Urinary bladder (tissue), 4 donors: Measurements from ENCODE around the gene BTRC. TPM values are rescaled to one million over a fixed set of nuclear protein-coding genes. Genes with fewer than 3 reads are reported as not detected.
"Not testable (repeated sequence)": the region's sequence is repeated elsewhere in the genome, so short reads cannot be mapped to it uniquely, and the experiment has no call there.

ENCODE experiments used
- DNase-seq: peaks from one replicate; pipeline ENCODE4 v3.0.0-alpha.2; 2015; ENCODE audit errors: extremely low spot score
- H3K27ac ChIP-seq: one replicate; pipeline ENCODE4 v1.5.1; 2013; ENCODE audit warnings: low read depth, mild to moderate bottlenecking, moderate library complexity
- H3K36me3 ChIP-seq: one replicate; pipeline ENCODE4 v1.6.1; 2013; ENCODE audit warnings: mild to moderate bottlenecking, moderate library complexity; ENCODE audit not compliant: insufficient read depth
- H3K4me1 ChIP-seq: one replicate; pipeline ENCODE4 v1.6.1; 2013; ENCODE audit warnings: mild to moderate bottlenecking, moderate library complexity; ENCODE audit not compliant: insufficient read depth
- H3K4me3 ChIP-seq: one replicate; pipeline ENCODE4 v1.5.1; 2013; ENCODE audit warnings: low read depth, low read length
- WGBS: extraction: QIAGEN DNeasy Blood & Tissue Kit; methylation state at CpG from one replicate; pipeline ENCODE4 v1.1.7; 2013; 5-methylcytosine and 5-hydroxymethylcytosine counted together
- polyA plus RNA-seq: library from polyadenylated mRNA; stranded (reverse); fragments of 200-250 nt; gene quantifications from one replicate; pipeline ENCODE4 v1.2.3, GENCODE V29; 2013
- total RNA-seq: library from RNA; depleted of rRNA; stranded (reverse); fragments of >200 nt; gene quantifications from one replicate; pipeline ENCODE4 v1.2.3, GENCODE V29; 2014
- donor health status: healthy with polysubstance abuse.
- donor health status: healthy.

The BTRC gene
- total RNA-seq (17.0 TPM), polyA plus RNA-seq (8.5 TPM)

DNA sequence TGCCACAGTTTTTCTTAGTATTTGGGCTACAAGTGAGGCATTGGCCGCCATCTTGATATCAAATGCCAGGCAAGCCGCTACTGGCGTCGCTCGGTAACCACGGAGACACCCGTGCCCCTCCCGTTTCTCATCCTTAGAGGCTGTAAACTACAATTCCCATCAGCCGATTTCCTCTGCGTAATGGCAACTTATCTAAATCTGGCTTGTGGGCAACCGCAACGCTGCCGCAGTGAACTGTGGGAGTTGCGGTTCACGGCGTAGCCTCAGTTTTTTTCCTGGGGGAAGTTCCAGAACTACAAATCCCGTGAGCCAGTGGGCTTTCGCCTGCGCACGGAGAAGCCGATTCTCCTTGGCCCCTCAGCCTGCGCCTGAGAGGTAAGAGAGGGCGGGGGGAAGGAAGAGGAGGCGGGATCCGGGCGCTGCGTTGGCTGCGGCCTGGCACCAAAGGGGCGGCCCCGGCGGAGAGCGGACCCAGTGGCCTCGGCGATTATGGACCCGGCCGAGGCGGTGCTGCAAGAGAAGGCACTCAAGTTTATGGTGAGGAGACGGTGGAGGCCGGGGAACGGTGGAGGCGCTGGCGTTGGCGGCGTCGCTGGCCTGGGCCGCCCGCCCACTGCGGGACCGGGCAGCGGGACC, at the start of gene BTRC:
TSS of gene BTRC (plus strand) at position 474 of the 636 bp plus-strand sequence. CDS start at position 490, 16 bp downstream.
- WGBS: under 1% methylated on average over 50 of the region's 50 CpGs
- Histone ChIP-seq H3K4me1 (no peaks in the 10 kb centered on the region), H3K4me3 (peak within 1 kb of the TSS; percentile 83), H3K36me3 (no peaks in the 10 kb centered on the region), H3K27ac (peak within 1 kb of the TSS; percentile 82)
- peak; percentile 99 for DNase-seq

DNA sequence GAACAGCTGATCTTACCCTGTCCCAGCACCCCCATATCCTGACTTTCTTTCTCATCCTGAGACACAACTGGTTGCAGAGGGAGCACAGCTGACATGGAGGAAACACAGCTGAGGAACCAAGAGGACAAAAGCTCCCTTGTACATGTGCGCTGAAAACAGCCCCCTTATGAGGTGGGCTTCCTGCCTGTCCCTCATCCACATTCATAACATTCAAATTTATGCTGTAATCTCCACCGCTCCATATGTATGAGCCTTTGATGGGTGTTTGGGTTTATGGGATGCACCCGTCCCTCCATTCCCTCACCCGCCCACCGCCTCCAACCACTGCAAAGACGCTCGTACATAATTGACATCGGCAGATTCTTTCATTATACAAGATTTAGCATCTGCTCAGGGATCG, 49.6 kb upstream of the BTRC start:
- 95% methylated on average over 9 of the region's 9 CpGs for WGBS
- Histone ChIP-seq H3K4me1 (no peaks in the 10 kb centered on the region), H3K36me3 (no peaks in the 10 kb centered on the region), H3K27ac (no peak overlapping the region), H3K4me3 (no peak overlapping the region)
- no peak for DNase-seq

DNA sequence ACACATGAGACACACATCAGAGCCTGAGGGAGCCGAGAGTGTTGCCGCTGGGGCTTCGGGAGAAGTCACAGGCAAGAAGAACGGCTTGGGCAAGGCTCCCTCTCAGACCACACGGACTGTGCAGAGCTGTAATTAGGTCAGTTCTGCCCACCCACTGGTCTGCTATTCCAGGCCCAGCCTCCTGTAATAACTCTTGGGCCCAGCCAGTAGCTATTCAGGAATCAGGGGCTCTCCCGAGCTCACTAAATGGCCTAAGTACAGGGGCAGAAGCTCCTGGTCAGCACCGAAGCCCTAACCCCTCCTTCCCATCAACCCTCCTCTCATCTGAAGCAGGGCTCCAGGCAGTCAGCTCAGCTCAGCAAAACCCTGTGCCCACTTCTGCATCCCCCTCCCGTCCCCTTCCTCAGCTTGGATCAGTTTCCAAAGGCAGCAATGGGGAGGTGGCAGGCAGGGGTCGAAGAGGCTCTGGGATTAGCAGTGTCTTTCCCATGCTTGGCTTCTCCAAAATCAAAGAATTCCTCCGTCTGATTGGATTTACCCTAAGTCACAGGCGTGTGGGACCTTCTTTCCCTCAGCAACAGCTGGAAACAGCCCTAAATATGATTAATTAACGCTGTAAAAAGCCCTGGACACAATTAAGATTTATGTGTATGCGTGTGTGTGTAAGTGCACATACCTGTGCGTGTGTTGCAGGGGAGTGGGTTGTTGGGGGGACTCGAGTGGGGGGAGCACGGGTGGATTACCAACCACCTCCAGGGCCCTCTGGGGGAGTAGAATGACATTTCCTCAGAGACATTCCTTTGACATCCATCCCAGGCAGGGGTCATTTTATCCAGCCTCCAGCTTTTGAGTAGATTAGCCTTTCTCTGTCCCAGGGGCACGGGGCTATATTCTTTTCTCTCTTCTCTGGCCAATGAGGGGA, 48.4 kb upstream of the BTRC start:
- Histone ChIP-seq H3K4me3 (no peak overlapping the region), H3K4me1 (no peaks in the 10 kb centered on the region), H3K27ac (no peak overlapping the region), H3K36me3 (no peaks in the 10 kb centered on the region)
- WGBS: 62% methylated on average over 17 of the region's 17 CpGs
- no peak for DNase-seq

DNA sequence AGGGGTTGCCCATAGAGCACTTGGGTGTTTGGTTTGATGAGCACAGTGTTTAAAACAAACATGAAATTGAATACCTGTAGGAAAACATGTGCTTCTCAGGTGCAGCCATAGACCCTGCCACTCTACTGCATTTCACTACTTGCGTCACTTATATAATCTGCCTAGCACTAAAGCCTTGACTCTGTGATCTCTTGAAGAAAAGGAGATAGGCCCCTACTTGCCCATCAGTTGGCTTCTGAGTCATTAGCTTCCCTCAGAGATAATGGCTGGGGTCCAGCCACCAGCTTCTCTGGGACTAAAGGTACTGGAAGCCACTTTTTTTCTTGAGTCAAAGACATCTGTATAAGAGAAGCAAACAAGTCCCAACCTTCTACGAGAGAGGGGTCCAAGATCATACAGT, 45.9 kb upstream of the BTRC start:
- DNase-seq: no peak
- Histone ChIP-seq H3K4me3 (no peak overlapping the region), H3K4me1 (no peaks in the 10 kb centered on the region), H3K36me3 (no peaks in the 10 kb centered on the region), H3K27ac (no peak overlapping the region)
- WGBS: 94% methylated on average over 2 of the region's 2 CpGs

DNA sequence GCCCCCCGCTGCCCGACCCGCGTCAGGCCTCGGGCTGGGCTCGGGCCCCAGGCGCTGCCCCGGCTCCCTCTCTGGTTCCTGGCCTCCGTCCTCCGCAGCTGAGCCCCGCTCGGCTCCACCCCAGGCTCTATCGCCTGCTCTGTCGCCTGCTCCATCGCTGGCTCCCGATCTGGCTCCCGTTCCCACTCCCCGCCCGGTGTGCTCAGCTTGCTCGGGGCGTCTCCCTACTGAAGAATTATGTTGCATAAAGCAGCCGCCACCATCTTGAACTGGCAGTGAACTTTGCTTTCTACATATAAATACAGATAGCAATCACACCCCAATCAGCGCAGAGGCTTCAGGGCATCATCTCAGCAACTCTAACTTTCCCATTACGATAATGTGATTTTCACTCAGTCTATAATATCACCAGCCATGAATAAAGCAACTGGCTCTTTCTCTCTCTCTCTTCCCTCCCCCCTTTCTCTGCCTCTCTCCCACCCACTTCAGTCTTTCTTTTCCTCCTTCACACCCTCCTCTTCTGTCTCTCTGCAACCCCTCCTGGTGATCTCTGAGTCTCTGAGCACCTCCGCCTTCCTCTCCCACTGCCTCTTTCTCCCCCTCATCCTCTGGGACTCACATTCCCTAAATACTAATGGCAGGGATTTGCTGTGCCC, 43.3 kb upstream of the BTRC start:
- Histone ChIP-seq H3K4me3 (no peak overlapping the region), H3K4me1 (no peaks in the 10 kb centered on the region), H3K36me3 (no peaks in the 10 kb centered on the region), H3K27ac (no peak overlapping the region)
- DNase-seq: peak; percentile 64
- 7% methylated on average over 25 of the region's 25 CpGs for WGBS

DNA sequence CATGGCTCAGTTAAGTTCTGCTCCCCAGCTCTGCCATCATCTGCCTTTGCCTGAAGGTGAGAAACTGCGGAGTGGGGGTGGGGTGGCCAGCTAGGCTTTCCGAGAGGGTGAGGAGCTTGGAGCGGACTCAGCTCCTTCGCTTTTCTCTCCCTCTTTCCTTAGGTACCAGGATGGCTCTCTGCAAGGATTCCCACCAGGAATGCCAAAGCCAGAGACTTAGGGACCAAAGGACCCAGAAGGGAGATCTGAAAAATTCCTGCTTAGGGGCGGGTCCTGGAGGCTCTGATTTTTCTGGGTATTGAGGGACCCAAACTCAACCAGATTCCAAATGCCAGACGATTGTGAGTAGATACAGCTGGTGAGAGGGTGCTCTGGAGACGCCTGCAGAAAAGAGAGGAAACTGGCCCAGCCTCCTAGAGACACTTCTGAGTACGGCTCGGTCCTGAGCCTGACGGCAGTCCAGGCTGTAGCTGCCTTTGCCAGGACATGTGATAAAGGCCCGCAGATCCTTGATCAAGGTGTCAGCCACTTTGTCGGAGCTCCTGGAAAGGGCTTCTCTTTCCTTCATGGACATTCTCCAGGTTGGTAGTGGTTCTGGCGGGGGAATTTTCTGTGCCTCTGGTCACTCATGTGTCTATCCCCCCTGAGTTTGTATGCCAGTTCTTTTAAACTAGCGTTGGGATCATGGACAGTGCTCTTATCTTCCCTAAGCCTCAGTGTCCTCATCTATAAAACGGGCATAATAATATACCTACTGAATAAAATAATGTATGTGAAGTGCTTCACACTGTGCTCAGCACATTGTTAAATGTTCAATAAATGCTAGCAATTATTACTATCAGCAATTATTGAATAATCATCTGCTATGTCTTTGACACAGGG, 42.5 kb upstream of the BTRC start:
- Histone ChIP-seq H3K4me1 (no peaks in the 10 kb centered on the region), H3K36me3 (no peaks in the 10 kb centered on the region), H3K27ac (no peak overlapping the region), H3K4me3 (no peak overlapping the region)
- 22% methylated on average over 15 of the region's 15 CpGs for whole genome bisulfite sequencing
- DNase-seq: peak; percentile 53

DNA sequence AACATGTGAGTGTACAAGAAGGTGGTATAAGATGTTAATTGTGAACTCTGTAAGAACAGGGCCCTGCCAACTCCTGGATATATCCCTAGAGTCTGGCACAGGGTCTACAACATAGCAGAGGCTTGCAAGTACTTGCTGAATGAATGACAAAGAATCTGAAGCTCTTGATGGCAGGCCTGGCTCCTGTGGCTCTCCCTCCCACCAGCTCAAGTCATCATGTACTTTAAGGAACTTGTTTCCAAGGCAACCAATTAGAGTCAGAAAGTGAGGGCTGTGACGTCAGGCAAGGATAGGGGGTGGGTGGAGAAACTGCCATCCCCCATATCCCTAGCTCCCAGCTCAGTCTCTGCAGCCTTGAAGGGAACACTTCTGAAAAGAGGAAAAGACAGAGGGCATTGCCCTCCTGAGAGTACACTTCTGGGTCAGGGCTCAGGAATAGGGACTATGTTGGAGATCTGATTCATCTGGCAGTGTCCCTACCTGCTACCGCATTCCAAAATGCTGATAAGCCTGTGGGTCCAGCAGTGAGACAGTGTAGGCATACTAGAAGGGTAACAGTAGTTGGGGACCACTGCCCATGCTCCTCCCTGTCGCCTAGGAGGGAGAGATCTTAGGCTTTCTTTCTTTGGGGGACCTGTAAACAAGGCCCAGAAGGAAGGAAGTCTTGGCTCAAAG, 34.6 kb upstream of the BTRC start:
- Histone ChIP-seq H3K27ac (no peak overlapping the region), H3K36me3 (no peaks in the 10 kb centered on the region), H3K4me3 (no peak overlapping the region), H3K4me1 (no peaks in the 10 kb centered on the region)
- DNase-seq: no peak
- WGBS: 84% methylated on average over 3 of the region's 3 CpGs

DNA sequence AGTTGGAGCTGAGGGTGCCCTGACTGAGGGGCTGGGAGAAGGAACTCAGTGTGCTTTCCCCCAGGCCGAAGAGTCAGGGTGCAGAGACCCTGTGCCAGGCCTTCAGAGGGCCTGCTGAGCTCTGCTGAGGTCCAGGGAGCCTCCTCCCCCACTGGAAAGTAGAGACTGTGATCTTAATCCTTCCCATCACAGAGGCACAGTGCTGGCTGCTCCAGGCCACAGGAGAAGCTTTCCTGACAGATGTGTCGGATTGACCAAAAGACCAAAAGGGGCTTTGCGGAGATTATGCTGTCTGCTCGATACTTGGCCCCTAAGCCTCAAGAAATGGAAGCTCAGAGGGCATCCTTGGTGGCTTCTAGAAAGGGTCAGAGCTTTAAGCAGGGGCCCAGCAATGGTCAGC, 32.9 kb upstream of the BTRC start:
- Histone ChIP-seq H3K36me3 (no peaks in the 10 kb centered on the region), H3K4me3 (no peak overlapping the region), H3K4me1 (no peaks in the 10 kb centered on the region), H3K27ac (no peak overlapping the region)
- DNase-seq: no peak
- WGBS: 85% methylated on average over 4 of the region's 4 CpGs

DNA sequence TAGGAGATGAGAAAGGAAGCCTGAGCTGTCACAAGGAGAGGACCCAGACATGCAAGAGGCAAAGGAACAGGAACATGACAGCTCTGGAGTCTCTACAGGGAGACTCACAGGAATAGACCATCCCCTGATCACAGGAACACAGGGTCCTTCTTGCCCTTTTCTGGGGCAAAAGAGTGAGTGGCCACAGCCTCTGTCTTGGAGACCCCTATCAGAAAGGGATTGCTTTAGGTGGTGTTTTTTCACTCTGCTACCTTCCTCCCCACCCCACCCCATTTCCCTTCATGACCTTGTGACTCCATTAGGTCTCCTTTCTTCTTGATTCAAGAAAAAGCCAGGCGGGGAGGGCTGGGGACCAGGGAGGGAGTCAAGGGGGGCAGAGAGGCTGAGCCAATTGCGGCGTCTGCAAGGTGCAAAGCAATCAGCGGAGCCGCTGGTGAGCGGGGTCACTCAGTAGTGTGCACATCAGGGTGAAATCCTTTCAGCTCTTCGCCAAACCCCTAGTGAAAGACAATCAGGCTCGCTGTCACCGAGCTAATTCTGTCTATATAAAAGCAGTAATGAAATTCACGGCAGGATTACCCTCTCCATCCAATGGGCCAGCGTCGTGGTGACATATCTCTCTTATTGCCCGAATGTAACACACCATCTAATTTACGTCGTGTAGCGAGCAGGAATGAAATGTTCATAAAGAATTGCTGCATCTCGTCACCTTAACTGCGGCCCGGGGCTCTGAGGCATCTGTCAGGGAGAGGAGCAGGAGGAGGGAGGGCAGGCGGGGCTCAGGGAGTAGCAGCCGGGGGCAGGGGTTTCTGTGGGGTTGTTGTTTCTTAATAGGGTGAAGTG, 31.5 kb upstream of the BTRC start:
- DNase-seq: no peak

DNA sequence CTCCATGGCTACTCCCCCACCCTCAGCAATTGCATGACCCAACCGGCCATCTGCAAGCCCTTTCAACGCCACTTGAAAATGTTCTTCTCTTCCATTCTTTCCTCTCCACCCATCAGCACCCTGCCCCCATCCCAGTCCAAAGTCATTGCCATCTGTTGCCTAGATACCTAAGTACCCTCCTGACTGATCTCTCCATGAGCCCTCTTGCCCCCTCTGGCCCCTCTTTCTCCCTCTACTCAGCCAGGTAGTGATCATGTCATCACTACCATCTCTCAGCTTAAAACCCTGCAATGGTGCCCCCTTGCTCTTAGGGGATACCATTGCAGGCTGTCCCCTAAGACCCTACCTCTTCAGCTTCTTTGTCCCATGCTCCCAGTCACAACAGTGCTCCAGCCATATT, 30.5 kb upstream of the BTRC start:
- Histone ChIP-seq H3K36me3 (no peaks in the 10 kb centered on the region), H3K4me1 (no peaks in the 10 kb centered on the region), H3K4me3 (no peak overlapping the region), H3K27ac (no peak overlapping the region)
- DNase-seq: no peak
- 79% methylated on average over 2 of the region's 2 CpGs for WGBS

More for the DNA sequence above, 31.5 kb upstream of the BTRC start:
- H3K36me3 ChIP-seq: no peaks in the 10 kb centered on the region
- 49% methylated on average over 21 of the region's 21 CpGs for WGBS
- no peak overlapping the region for H3K4me3 ChIP-seq
- H3K27ac ChIP-seq: no peak overlapping the region
- no peaks in the 10 kb centered on the region for H3K4me1 ChIP-seq

DNA sequence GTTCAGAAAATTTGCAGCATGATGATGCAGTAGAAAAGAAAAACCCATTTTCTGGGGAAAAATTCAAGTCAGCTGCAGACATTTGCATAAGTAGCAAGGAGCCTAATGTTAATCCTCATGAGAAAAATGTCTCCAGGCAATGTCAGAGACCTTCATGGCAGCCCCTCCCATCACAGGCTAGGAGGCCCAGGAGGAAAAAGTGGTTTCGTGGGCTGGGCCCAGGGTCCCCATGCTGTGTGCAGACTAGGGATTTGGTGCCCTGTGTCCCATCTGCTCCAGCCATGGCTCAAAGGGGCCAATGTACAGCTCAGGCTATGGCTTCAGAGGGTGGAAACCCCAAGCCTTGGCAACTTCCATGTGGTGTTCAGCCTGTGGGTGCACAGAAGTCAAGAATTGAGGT, 26.5 kb upstream of the BTRC start:
- DNase-seq, H3K36me3 ChIP-seq, H3K4me3 ChIP-seq, H3K27ac ChIP-seq, H3K4me1 ChIP-seq: not testable (repeated sequence)
- WGBS: 91% methylated on average over 1 of the region's 1 CpG
